Head of caudate nucleus (tissue), 42 donors: Measurements from ENCODE around the gene SPEF1.

ENCODE experiments used
- DNase-seq, 42 donors: peaks; one replicate each; pipeline versions ENCODE4 v3.0.0 to v3.0.0-alpha.2; 2020 to 2021; ENCODE audit warnings: mixed read lengths in 7 of 42
- intact Hi-C: fragments of 100-400 bp; cut with DNase I; formaldehyde crosslinking; loops from one replicate; pipeline ENCODE4 v1.15.0; 2022

Gene SPEF1

GRCh38 chr20:3782597-3782996 lies 1.3 kb upstream of the SPEF1 start:
- no peak for DNase-seq
- intact Hi-C loops: loop anchor here (10.0 kb wide), 1 partner anchor 232 kb away; the partner anchor contains the start of gene RNF24

GRCh38 chr20:3778976-3779375 lies 2.3 kb downstream of the SPEF1 start:
- intact Hi-C loops: no loop called here
- DNase-seq: peak in 37 of 42 donors; percentile 38 to 87 (median 68)

- DNase-seq: peak in 17 of 42 donors; percentile 31 to 70 (median 54)
- intact Hi-C loops: no loop called here
Measured at GRCh38 chr20:3777716-3778629, 3.3 kb downstream of the SPEF1 start.

GRCh38 chr20:3777381-3777715 lies 3.9 kb downstream of the SPEF1 start:
- no peak for DNase-seq
- intact Hi-C loops: no loop called here

GRCh38 chr20:3775457-3776108 lies 5.7 kb downstream of the SPEF1 start:
- DNase-seq: no peak
- intact Hi-C loops: no loop called here

- intact Hi-C loops: no loop called here
- DNase-seq: no peak
Measured at GRCh38 chr20:3771552-3772058, 9.6 kb downstream of the SPEF1 start.

- DNase-seq: peak; percentile 77 to 96 (median 90)
- intact Hi-C loops: loop anchor here (2.0 kb wide), 1 partner anchor 52 kb away; the partner anchor contains the start of gene AP5S1
Measured at GRCh38 chr20:3768342-3769130, 12.7 kb downstream of the SPEF1 start.

- intact Hi-C loops: loop anchor here (2.0 kb wide), 1 partner anchor 53 kb away; the partner anchor contains the start of gene AP5S1
- peak; percentile 98 to 100 (median 99) for DNase-seq
Measured at GRCh38 chr20:3767427-3768341, 13.6 kb downstream of the SPEF1 start, which contains the start of gene ADISSP. Gene ADISSP (minus strand): TSS chr20:3767753. CDS start chr20:3760100, 7,653 bp downstream.

- DNase-seq: peak in 1 of 42 donors; percentile 43
- intact Hi-C loops: no loop called here
Measured at GRCh38 chr20:3767110-3767426, 14.2 kb downstream of the SPEF1 start.

- DNase-seq: no peak
- intact Hi-C loops: no loop called here
Measured at GRCh38 chr20:3766422-3767109, 14.7 kb downstream of the SPEF1 start.

- intact Hi-C loops: no loop called here
- DNase-seq: no peak
Measured at GRCh38 chr20:3765171-3765882, 15.9 kb downstream of the SPEF1 start.

GRCh38 chr20:3764659-3765058 lies 16.6 kb downstream of the SPEF1 start:
- intact Hi-C loops: no loop called here
- no peak for DNase-seq

GRCh38 chr20:3763671-3764601 lies 17.3 kb downstream of the SPEF1 start:
- no peak for DNase-seq
- intact Hi-C loops: no loop called here

GRCh38 chr20:3760655-3761348 lies 20.4 kb downstream of the SPEF1 start:
- DNase-seq: no peak
- intact Hi-C loops: no loop called here

GRCh38 chr20:3759884-3760283 lies 21.4 kb downstream of the SPEF1 start:
- no peak for DNase-seq
- intact Hi-C loops: no loop called here
